ENCODE data around the gene INPP4B. TPM values are rescaled to one million over a fixed set of nuclear protein-coding genes. Genes with fewer than 3 reads are reported as not detected.
A peak's percentile ranks its signal among the peaks of the same experiment; 100 is the strongest.
"Not testable (repeated sequence)": the region's sequence is repeated elsewhere in the genome, so short reads cannot be mapped to it uniquely, and the experiment has no call there.

INPP4B gene
- total RNA-seq, 1 experiment from 2014 or later: 114 TPM

GRCh38 chr4:142660728-142661127, 185.4 kb downstream of the INPP4B start:
- TF ChIP-seq, protein P1, sequence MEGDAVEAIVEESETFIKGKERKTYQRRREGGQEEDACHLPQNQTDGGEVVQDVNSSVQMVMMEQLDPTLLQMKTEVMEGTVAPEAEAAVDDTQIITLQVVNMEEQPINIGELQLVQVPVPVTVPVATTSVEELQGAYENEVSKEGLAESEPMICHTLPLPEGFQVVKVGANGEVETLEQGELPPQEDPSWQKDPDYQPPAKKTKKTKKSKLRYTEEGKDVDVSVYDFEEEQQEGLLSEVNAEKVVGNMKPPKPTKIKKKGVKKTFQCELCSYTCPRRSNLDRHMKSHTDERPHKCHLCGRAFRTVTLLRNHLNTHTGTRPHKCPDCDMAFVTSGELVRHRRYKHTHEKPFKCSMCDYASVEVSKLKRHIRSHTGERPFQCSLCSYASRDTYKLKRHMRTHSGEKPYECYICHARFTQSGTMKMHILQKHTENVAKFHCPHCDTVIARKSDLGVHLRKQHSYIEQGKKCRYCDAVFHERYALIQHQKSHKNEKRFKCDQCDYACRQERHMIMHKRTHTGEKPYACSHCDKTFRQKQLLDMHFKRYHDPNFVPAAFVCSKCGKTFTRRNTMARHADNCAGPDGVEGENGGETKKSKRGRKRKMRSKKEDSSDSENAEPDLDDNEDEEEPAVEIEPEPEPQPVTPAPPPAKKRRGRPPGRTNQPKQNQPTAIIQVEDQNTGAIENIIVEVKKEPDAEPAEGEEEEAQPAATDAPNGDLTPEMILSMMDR (IDR thresholded peaks at IDR 0.05; ENCODE audit: unreplicated experiment): no peak
- Mint-ChIP-seq H3K4me1 (ENCODE audit: low read depth, unreplicated experiment) (no peaks in the 10 kb centered on the region), H3K9me3 (ENCODE audit: low read depth, unreplicated experiment) (peaks cover 4% of the 10 kb centered on the region), H3K27ac (ENCODE audit: unreplicated experiment) (no peak overlapping the region), H3K4me3 (ENCODE audit: low read depth, unreplicated experiment) (no peak overlapping the region), H3K36me3 (ENCODE audit: insufficient read depth, unreplicated experiment) (peaks cover 4% of the 10 kb centered on the region), H3K27me3 (ENCODE audit: unreplicated experiment) (no peaks in the 10 kb centered on the region)
- no peak for DNase-seq
- BruUV-seq (replicated peaks): no TSS peak
- CTCF ChIA-PET: no interaction called here
- intact Hi-C loops (cut with micrococcal nuclease; ENCODE audit: unreplicated experiment): no loop called here

DNA sequence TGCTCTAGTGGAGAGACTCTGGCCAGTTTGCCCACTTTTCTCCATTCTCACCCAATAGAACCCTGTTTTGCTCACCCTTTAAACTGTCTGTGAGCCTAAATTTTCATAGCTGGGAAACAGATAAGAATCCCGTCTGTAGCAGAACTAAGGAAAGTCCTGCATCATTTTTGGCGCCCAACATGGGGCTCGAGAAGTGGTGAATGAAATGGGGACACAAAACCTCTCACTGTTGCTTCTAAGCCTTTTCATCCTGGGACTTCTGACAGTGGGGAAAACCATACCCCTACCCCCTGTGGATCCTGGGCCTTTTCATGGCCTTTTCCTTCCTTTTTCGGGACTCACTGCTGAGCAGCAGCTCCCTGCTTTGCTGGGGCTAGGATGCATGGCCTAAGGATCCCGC, 189.9 kb downstream of the INPP4B start:
- DNase-seq: peak; percentile 17
- CTCF ChIA-PET: no interaction called here
- Mint-ChIP-seq H3K27ac (ENCODE audit: unreplicated experiment) (no peak overlapping the region), H3K4me1 (ENCODE audit: low read depth, unreplicated experiment) (no peaks in the 10 kb centered on the region), H3K36me3 (ENCODE audit: insufficient read depth, unreplicated experiment) (peaks cover 13% of the 10 kb centered on the region), H3K27me3 (ENCODE audit: unreplicated experiment) (no peaks in the 10 kb centered on the region), H3K4me3 (ENCODE audit: low read depth, unreplicated experiment) (no peak overlapping the region), H3K9me3 (ENCODE audit: low read depth, unreplicated experiment) (peaks cover 4% of the 10 kb centered on the region)
- TF ChIP-seq, protein P1 (IDR thresholded peaks at IDR 0.05; ENCODE audit: unreplicated experiment): no peak
- BruUV-seq (replicated peaks): no TSS peak
- intact Hi-C loops (cut with micrococcal nuclease; ENCODE audit: unreplicated experiment): no loop called here

DNA sequence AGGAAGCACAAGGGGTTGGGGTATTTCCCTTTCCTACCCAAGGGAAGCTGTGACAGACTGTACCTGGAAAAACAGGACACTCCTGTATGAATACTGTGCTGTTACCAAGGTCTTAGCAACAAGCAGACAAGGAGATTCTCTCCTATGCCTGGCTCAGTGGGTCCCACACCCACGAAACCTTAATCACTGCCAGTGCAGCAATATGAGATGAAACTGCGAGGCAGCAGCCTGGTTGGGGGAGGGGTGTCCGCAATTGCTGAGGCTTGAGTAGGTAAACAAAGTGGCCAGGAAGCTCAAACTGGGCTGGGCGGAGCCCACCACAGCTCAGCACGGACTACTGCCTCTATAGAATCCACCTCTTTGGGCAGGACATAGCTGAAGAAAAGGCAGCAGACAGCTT, 197.7 kb downstream of the INPP4B start:
- H3K27ac Mint-ChIP-seq (ENCODE audit: unreplicated experiment): no peak overlapping the region
- no peak for DNase-seq
- intact Hi-C loops (cut with micrococcal nuclease; ENCODE audit: unreplicated experiment): no loop called here
- H3K4me3 Mint-ChIP-seq (ENCODE audit: low read depth, unreplicated experiment): no peak overlapping the region
- H3K27me3 Mint-ChIP-seq (ENCODE audit: unreplicated experiment): no peaks in the 10 kb centered on the region
- no peaks in the 10 kb centered on the region for H3K36me3 Mint-ChIP-seq (ENCODE audit: insufficient read depth, unreplicated experiment)
- CTCF ChIA-PET: no interaction called here
- no peaks in the 10 kb centered on the region for H3K4me1 Mint-ChIP-seq (ENCODE audit: low read depth, unreplicated experiment)
- TF ChIP-seq, protein P1 (IDR thresholded peaks at IDR 0.05; ENCODE audit: unreplicated experiment): no peak
- BruUV-seq (replicated peaks): no TSS peak
- H3K9me3 Mint-ChIP-seq (ENCODE audit: low read depth, unreplicated experiment): peaks cover 7% of the 10 kb centered on the region

GRCh38 chr4:142645475-142646108, 200.5 kb downstream of the INPP4B start:
- Mint-ChIP-seq H3K9me3 (ENCODE audit: low read depth, unreplicated experiment) (peaks cover 4% of the 10 kb centered on the region), H3K4me1 (ENCODE audit: low read depth, unreplicated experiment) (no peaks in the 10 kb centered on the region), H3K27me3 (ENCODE audit: unreplicated experiment) (no peaks in the 10 kb centered on the region), H3K36me3 (ENCODE audit: insufficient read depth, unreplicated experiment) (no peaks in the 10 kb centered on the region), H3K4me3 (ENCODE audit: low read depth, unreplicated experiment) (no peak overlapping the region), H3K27ac (ENCODE audit: unreplicated experiment) (no peak overlapping the region)
- CTCF ChIA-PET: no interaction called here
- no TSS peak for BruUV-seq (replicated peaks)
- no peak for DNase-seq
- intact Hi-C loops (cut with micrococcal nuclease; ENCODE audit: unreplicated experiment): no loop called here
- TF ChIP-seq, protein P1 (IDR thresholded peaks at IDR 0.05; ENCODE audit: unreplicated experiment): no peak

GRCh38 chr4:142644628-142645027, 201.5 kb downstream of the INPP4B start:
- H3K4me3 Mint-ChIP-seq (ENCODE audit: low read depth, unreplicated experiment); H3K27me3 Mint-ChIP-seq (ENCODE audit: unreplicated experiment); H3K27ac Mint-ChIP-seq (ENCODE audit: unreplicated experiment); H3K9me3 Mint-ChIP-seq (ENCODE audit: low read depth, unreplicated experiment); intact Hi-C loops (cut with micrococcal nuclease; ENCODE audit: unreplicated experiment); H3K4me1 Mint-ChIP-seq (ENCODE audit: low read depth, unreplicated experiment); CTCF ChIA-PET; H3K36me3 Mint-ChIP-seq (ENCODE audit: insufficient read depth, unreplicated experiment); DNase-seq; BruUV-seq (replicated peaks): not testable (repeated sequence)
